Measurements from ENCODE around the gene EOMES. TPM values are rescaled to one million over a fixed set of nuclear protein-coding genes. Genes with fewer than 3 reads are reported as not detected.

EOMES gene
- total RNA-seq, 4 donors from 2014 or later, result 0.22 to 1.7 (median 0.69) TPM

DNA sequence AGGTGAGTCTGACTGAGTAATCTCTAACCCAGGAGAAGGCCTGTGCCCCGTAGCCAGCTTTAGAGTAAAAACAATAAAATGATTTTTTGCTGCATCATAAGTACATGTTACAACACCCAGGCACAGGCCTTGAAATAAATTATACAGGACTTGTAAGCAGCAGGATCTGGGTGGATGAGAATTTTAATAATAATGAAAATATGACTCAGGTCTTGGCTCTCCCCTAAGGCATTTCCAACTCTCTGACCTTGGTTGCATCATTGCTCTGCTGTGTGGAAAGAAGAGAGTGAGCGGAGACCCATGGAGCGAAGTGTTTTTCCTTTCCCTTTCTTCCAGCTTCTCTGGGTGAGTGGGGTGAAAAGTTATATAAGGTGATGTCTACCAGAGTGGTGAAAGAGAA is 44.6 kb downstream of the EOMES start:
- 58 to 59% methylated on average over 3 of the region's 3 CpGs for WGBS, 2 donors

GRCh38 chr3:27675287-27675686 is 46.8 kb downstream of the EOMES start:
- peak in 1 of 2 donors; percentile 25 for TF ChIP-seq EP300 (IDR thresholded peaks at IDR 0.05)
- TF ChIP-seq, protein P1, sequence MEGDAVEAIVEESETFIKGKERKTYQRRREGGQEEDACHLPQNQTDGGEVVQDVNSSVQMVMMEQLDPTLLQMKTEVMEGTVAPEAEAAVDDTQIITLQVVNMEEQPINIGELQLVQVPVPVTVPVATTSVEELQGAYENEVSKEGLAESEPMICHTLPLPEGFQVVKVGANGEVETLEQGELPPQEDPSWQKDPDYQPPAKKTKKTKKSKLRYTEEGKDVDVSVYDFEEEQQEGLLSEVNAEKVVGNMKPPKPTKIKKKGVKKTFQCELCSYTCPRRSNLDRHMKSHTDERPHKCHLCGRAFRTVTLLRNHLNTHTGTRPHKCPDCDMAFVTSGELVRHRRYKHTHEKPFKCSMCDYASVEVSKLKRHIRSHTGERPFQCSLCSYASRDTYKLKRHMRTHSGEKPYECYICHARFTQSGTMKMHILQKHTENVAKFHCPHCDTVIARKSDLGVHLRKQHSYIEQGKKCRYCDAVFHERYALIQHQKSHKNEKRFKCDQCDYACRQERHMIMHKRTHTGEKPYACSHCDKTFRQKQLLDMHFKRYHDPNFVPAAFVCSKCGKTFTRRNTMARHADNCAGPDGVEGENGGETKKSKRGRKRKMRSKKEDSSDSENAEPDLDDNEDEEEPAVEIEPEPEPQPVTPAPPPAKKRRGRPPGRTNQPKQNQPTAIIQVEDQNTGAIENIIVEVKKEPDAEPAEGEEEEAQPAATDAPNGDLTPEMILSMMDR (IDR thresholded peaks at IDR 0.05), result no peak
- TF ChIP-seq POLR2A (IDR thresholded peaks at IDR 0.05), result no peak
- peak in 1 of 2 donors; percentile 46 for DNase-seq (ENCODE audit: low spot score in 2 of 2)
- no peaks in the 10 kb centered on the region for H3K27me3 ChIP-seq
- no peak overlapping the region for H3K4me3 ChIP-seq
- peaks cover 0 to 14% (median 0%) of the 10 kb centered on the region in 4 donors for H3K4me1 ChIP-seq
- 38 to 40% methylated on average over 3 of the region's 3 CpGs for WGBS, 2 donors
- no peaks in the 10 kb centered on the region for H3K36me3 ChIP-seq
- H3K9me3 ChIP-seq, result no peaks in the 10 kb centered on the region
- H3K27ac ChIP-seq, result peak overlapping the region in 1 of 4 donors; percentile 15

More for the DNA sequence above, 44.6 kb downstream of the EOMES start:
- Histone ChIP-seq H3K36me3 (no peaks in the 10 kb centered on the region), H3K4me3 (no peak overlapping the region), H3K9me3 (no peaks in the 10 kb centered on the region), H3K4me1 (peaks cover 0 to 21% (median 0%) of the 10 kb centered on the region in 4 donors), H3K27me3 (no peaks in the 10 kb centered on the region), H3K27ac (peak overlapping the region in 2 of 4 donors; percentile 56 to 67)
- DNase-seq (ENCODE audit: low spot score in 2 of 2), result peak in 1 of 2 donors; percentile 70
- TF ChIP-seq EP300 (IDR thresholded peaks at IDR 0.05), result peak in 1 of 2 donors; percentile 86
- TF ChIP-seq, protein P1 (IDR thresholded peaks at IDR 0.05), result no peak

- H3K27me3 ChIP-seq, result no peaks in the 10 kb centered on the region
- no peak for DNase-seq (ENCODE audit: low spot score in 2 of 2)
- 57 to 72% methylated on average over 2 of the region's 2 CpGs for WGBS, 2 donors
- TF ChIP-seq POLR2A (IDR thresholded peaks at IDR 0.05) (no peak), EP300 (IDR thresholded peaks at IDR 0.05) (no peak)
- TF ChIP-seq, protein P1 (IDR thresholded peaks at IDR 0.05), result no peak
- no peak overlapping the region for H3K27ac ChIP-seq
- no peaks in the 10 kb centered on the region for H3K36me3 ChIP-seq
- no peak overlapping the region for H3K4me3 ChIP-seq
- H3K9me3 ChIP-seq, result no peaks in the 10 kb centered on the region
- peaks cover 0 to 14% (median 0%) of the 10 kb centered on the region in 4 donors for H3K4me1 ChIP-seq
These were observed 48.4 kb downstream of the EOMES start for GRCh38 chr3:27673701-27674100.

DNA sequence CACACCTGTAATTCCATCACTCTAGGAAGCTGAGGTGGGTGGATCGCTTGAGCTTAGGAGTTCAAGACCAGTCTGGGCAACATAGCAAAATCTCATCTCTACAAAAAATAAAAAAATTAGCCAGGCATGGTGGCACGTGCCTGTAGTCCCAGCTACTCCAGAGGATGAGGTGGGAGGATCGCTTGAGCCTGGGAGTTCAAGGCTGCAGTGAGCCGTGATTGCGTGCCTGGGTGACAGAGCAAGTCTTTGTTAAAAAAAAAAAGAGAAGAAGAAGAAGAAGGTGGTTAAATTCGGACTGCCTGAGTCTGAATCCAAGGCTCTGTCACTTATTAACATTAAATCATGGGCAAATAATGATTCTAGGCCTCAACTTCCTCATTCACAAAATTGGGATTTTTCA is 51.0 kb downstream of the EOMES start:
- H3K27ac ChIP-seq, result no peak overlapping the region
- DNase-seq (ENCODE audit: low spot score in 2 of 2), result no peak
- no peaks in the 10 kb centered on the region for H3K9me3 ChIP-seq
- H3K27me3 ChIP-seq, result no peaks in the 10 kb centered on the region
- no peaks in the 10 kb centered on the region for H3K36me3 ChIP-seq
- TF ChIP-seq EP300 (IDR thresholded peaks at IDR 0.05), result no peak
- TF ChIP-seq POLR2A (IDR thresholded peaks at IDR 0.05), result no peak
- TF ChIP-seq, protein P1 (IDR thresholded peaks at IDR 0.05), result no peak
- peaks cover 0 to 18% (median 3%) of the 10 kb centered on the region in 4 donors for H3K4me1 ChIP-seq
- 78 to 80% methylated on average over 6 of the region's 6 CpGs for WGBS, 2 donors
- H3K4me3 ChIP-seq, result no peak overlapping the region

DNA sequence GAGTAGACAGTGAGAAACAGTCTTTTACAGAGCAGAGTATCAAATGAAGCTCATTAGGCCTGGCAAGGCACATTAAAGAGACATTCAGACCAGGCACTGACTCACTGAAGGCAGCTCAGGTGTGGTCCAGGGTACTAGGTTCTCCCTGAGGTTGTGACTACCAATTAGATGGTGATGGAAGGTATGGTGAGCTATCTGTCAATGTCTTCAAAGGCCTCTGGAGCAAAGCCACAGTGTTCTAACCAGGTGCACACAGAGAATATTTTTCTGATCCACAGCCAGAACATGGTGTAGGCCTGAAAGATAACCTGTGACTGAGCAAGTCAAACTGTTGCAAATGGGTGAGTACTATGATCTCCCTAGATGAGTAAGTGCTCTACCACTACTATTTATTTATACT is 51.5 kb downstream of the EOMES start:
- no peak overlapping the region for H3K4me3 ChIP-seq
- H3K36me3 ChIP-seq, result no peaks in the 10 kb centered on the region
- no peak overlapping the region for H3K27ac ChIP-seq
- TF ChIP-seq, protein P1 (IDR thresholded peaks at IDR 0.05), result no peak
- TF ChIP-seq EP300 (IDR thresholded peaks at IDR 0.05), result no peak
- TF ChIP-seq POLR2A (IDR thresholded peaks at IDR 0.05), result no peak
- no peaks in the 10 kb centered on the region for H3K27me3 ChIP-seq
- no peaks in the 10 kb centered on the region for H3K9me3 ChIP-seq
- DNase-seq (ENCODE audit: low spot score in 2 of 2), result no peak
- peaks cover 0 to 14% (median 5%) of the 10 kb centered on the region in 4 donors for H3K4me1 ChIP-seq
